ENCODE measurements around the gene LPIN2. TPM values are rescaled to one million over a fixed set of nuclear protein-coding genes. Genes with fewer than 3 reads are reported as not detected.

LPIN2 gene
- total RNA-seq, 1 donor from 2014 or later, result 8.2 TPM

GRCh38 chr18:3048820-3049349 is 35.9 kb upstream of the LPIN2 start:
- TF ChIP-seq, protein P1, sequence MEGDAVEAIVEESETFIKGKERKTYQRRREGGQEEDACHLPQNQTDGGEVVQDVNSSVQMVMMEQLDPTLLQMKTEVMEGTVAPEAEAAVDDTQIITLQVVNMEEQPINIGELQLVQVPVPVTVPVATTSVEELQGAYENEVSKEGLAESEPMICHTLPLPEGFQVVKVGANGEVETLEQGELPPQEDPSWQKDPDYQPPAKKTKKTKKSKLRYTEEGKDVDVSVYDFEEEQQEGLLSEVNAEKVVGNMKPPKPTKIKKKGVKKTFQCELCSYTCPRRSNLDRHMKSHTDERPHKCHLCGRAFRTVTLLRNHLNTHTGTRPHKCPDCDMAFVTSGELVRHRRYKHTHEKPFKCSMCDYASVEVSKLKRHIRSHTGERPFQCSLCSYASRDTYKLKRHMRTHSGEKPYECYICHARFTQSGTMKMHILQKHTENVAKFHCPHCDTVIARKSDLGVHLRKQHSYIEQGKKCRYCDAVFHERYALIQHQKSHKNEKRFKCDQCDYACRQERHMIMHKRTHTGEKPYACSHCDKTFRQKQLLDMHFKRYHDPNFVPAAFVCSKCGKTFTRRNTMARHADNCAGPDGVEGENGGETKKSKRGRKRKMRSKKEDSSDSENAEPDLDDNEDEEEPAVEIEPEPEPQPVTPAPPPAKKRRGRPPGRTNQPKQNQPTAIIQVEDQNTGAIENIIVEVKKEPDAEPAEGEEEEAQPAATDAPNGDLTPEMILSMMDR (IDR thresholded peaks at IDR 0.05; ENCODE audit: borderline replicate concordance), result no peak
- no peak overlapping the region for H3K27ac ChIP-seq (replicated peaks)
- no peaks in the 10 kb centered on the region for H3K27me3 ChIP-seq (ENCODE audit: low read depth)
- DNase-seq, result no peak
- intact Hi-C loops (cut with micrococcal nuclease), result no loop called here
- H3K36me3 ChIP-seq, result no peaks in the 10 kb centered on the region
- H3K4me1 ChIP-seq, result no peaks in the 10 kb centered on the region
- H3K4me3 ChIP-seq, result no peak overlapping the region
- no peaks in the 10 kb centered on the region for H3K9me3 ChIP-seq (replicated peaks)

GRCh38 chr18:3048121-3048520 is 35.2 kb upstream of the LPIN2 start:
- H3K4me1 ChIP-seq, result no peaks in the 10 kb centered on the region
- no peak for DNase-seq
- H3K27me3 ChIP-seq (ENCODE audit: low read depth), result no peaks in the 10 kb centered on the region
- no peak overlapping the region for H3K27ac ChIP-seq (replicated peaks)
- H3K36me3 ChIP-seq, result no peaks in the 10 kb centered on the region
- intact Hi-C loops (cut with micrococcal nuclease), result no loop called here
- H3K4me3 ChIP-seq, result no peak overlapping the region
- H3K9me3 ChIP-seq (replicated peaks), result no peaks in the 10 kb centered on the region
- TF ChIP-seq, protein P1 (IDR thresholded peaks at IDR 0.05; ENCODE audit: borderline replicate concordance), result no peak

GRCh38 chr18:3046216-3046808 is 33.4 kb upstream of the LPIN2 start:
- no peak overlapping the region for H3K27ac ChIP-seq (replicated peaks)
- intact Hi-C loops (cut with micrococcal nuclease), result no loop called here
- no peaks in the 10 kb centered on the region for H3K27me3 ChIP-seq (ENCODE audit: low read depth)
- H3K4me3 ChIP-seq, result no peak overlapping the region
- H3K4me1 ChIP-seq, result no peaks in the 10 kb centered on the region
- H3K36me3 ChIP-seq, result no peaks in the 10 kb centered on the region
- TF ChIP-seq, protein P1 (IDR thresholded peaks at IDR 0.05; ENCODE audit: borderline replicate concordance), result no peak
- DNase-seq, result no peak
- H3K9me3 ChIP-seq (replicated peaks), result no peaks in the 10 kb centered on the region

DNA sequence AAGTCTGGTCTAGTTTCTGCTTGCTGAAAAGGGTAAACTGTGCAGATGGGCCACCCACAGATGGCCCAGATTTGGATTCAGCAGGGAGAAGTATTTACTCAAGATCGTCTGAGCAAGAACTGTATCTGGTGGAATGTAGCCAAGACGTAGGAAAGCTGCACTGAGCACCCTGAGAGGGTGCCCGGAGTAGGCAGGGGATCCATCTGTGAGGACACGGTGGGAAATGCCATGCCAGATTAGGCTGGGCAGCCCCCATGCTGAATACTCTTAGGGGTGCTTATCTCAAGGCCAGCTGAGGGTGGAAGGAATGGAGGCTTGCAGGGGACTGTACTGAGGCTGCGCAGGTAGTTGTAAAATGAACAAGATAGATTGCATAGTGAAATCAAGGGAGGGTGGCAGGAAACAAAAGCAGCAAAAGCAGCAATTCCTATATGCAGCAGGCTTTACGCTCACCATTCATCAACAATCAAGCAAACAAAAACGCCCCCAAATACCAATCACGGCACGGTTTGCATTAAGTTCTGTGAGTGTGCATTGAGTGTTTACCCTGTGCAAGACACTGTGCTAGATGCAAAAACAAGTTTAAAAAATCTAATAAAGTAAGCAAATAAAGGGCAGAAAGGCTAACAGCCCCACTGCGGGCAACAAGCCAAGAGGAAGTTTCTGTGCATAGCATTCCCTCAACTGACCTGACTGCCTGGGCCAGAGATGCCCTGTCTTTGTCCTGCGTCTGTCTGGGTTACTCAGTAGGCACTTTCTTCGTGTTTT is 32.2 kb upstream of the LPIN2 start:
- H3K27ac ChIP-seq (replicated peaks), result no peak overlapping the region
- no peak overlapping the region for H3K4me3 ChIP-seq
- H3K36me3 ChIP-seq, result no peaks in the 10 kb centered on the region
- no peaks in the 10 kb centered on the region for H3K27me3 ChIP-seq (ENCODE audit: low read depth)
- TF ChIP-seq, protein P1 (IDR thresholded peaks at IDR 0.05; ENCODE audit: borderline replicate concordance), result no peak
- intact Hi-C loops (cut with micrococcal nuclease), result no loop called here
- peak; percentile 36 for DNase-seq
- H3K9me3 ChIP-seq (replicated peaks), result no peaks in the 10 kb centered on the region
- H3K4me1 ChIP-seq, result no peaks in the 10 kb centered on the region

DNA sequence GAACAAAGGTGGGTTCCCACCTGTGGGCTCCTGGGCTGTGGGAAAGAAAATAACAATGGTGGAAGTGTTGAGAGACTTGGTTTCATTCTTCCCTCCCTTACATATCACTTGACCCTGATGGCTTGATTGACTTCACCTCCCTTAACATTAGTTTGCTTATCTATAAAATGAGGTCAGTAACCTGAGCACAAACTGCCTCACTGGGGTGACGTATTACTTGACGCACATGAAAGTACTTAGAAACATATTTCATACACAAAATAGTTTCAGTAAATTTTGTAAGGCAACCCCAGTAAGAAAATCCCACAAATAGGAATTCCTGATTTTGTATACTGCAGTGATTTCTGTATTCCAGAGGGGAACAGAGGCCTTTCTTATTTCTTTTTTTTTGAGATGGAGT is 29.4 kb upstream of the LPIN2 start:
- TF ChIP-seq, protein P1 (IDR thresholded peaks at IDR 0.05; ENCODE audit: borderline replicate concordance), result no peak
- Histone ChIP-seq H3K9me3 (replicated peaks) (no peaks in the 10 kb centered on the region), H3K27ac (replicated peaks) (no peak overlapping the region), H3K4me1 (peaks cover 3% of the 10 kb centered on the region), H3K36me3 (no peaks in the 10 kb centered on the region), H3K4me3 (no peak overlapping the region), H3K27me3 (ENCODE audit: low read depth) (no peaks in the 10 kb centered on the region)
- no peak for DNase-seq
- intact Hi-C loops (cut with micrococcal nuclease), result no loop called here
